RWPE2 (cell line): Measurements from ENCODE around the gene AQP9.

Experiments used
- ATAC-seq: fragments of 200-7000 bp; cut with Tn5 transposase; 3 replicates; pipeline ENCODE4 v1.9.1; 2021; ENCODE audit warnings: low read depth
- DNase-seq: peaks from one replicate; pipeline ENCODE4 v3.0.0-alpha.2; 2020; ENCODE audit warnings: low spot score
- H3K27ac ChIP-seq: fragments of 450-650 bp; 2 replicates; pipeline ENCODE4 v1.5.1; 2017; ENCODE audit warnings: mild to moderate bottlenecking; ENCODE audit not compliant: poor library complexity, severe bottlenecking
- H3K27me3 ChIP-seq: fragments of 250-450 bp; sonication (Bioruptor Pico); 2 replicates; pipeline ENCODE4 v1.5.1; 2021; ENCODE audit warnings: mild to moderate bottlenecking, moderate library complexity; ENCODE audit not compliant: insufficient read depth, poor library complexity, severe bottlenecking
- H3K36me3 ChIP-seq: fragments of 250-450 bp; sonication (Bioruptor Pico); 2 replicates; pipeline ENCODE4 v1.5.1; 2020; ENCODE audit warnings: low read depth, mild to moderate bottlenecking, moderate library complexity
- H3K4me1 ChIP-seq: fragments of 250-450 bp; sonication (Bioruptor Pico); 2 replicates; pipeline ENCODE4 v1.5.1; 2021; ENCODE audit warnings: mild to moderate bottlenecking, moderate library complexity; ENCODE audit not compliant: insufficient read depth, poor library complexity, severe bottlenecking
- H3K4me3 ChIP-seq: fragments of 250-450 bp; sonication (Bioruptor Pico); 2 replicates; pipeline ENCODE4 v1.5.1; 2021; ENCODE audit warnings: mild to moderate bottlenecking, moderate library complexity; ENCODE audit not compliant: severe bottlenecking
- H3K9me3 ChIP-seq: fragments of 250-450 bp; sonication (Bioruptor Pico); 2 replicates; pipeline ENCODE4 v1.5.1; 2021; ENCODE audit warnings: mild to moderate bottlenecking, moderate library complexity; ENCODE audit not compliant: severe bottlenecking
- TF ChIP-seq, protein P1 (sequence below): fragments of 450-650 bp; IDR thresholded peaks from one replicate; pipeline ENCODE4 v1.5.1; 2017; ENCODE audit warnings: mild to moderate bottlenecking, moderate library complexity; ENCODE audit not compliant: poor library complexity, severe bottlenecking

AQP9 gene

DNA sequence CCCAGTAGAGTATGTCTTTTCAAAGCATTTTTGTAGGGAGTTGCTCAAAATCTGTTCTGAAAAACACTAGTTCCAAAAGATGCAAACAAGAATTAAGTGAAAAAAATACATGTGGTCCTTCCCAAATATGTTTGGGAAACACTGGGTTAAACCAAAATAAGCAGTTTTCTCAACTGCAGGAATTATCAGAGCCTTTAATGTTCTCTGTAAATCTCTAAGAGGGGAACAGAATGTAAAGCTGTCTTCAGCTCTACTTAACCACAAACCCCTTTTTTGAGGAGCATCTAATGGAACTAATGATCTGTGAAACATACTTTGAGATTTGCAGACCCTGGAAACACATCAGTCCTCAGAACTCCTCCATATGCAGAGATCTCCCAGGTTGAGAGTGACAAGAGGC lies 9.9 kb downstream of the AQP9 start:
- ATAC-seq = no peak
- TF ChIP-seq, protein P1, sequence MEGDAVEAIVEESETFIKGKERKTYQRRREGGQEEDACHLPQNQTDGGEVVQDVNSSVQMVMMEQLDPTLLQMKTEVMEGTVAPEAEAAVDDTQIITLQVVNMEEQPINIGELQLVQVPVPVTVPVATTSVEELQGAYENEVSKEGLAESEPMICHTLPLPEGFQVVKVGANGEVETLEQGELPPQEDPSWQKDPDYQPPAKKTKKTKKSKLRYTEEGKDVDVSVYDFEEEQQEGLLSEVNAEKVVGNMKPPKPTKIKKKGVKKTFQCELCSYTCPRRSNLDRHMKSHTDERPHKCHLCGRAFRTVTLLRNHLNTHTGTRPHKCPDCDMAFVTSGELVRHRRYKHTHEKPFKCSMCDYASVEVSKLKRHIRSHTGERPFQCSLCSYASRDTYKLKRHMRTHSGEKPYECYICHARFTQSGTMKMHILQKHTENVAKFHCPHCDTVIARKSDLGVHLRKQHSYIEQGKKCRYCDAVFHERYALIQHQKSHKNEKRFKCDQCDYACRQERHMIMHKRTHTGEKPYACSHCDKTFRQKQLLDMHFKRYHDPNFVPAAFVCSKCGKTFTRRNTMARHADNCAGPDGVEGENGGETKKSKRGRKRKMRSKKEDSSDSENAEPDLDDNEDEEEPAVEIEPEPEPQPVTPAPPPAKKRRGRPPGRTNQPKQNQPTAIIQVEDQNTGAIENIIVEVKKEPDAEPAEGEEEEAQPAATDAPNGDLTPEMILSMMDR = no peak
- no peak overlapping the region for H3K27ac ChIP-seq
- H3K27me3 ChIP-seq = peaks cover 3% of the 10 kb centered on the region
- H3K4me1 ChIP-seq = no peaks in the 10 kb centered on the region
- no peaks in the 10 kb centered on the region for H3K36me3 ChIP-seq
- no peak for DNase-seq
- no peak overlapping the region for H3K4me3 ChIP-seq
- H3K9me3 ChIP-seq = no peaks in the 10 kb centered on the region

DNA sequence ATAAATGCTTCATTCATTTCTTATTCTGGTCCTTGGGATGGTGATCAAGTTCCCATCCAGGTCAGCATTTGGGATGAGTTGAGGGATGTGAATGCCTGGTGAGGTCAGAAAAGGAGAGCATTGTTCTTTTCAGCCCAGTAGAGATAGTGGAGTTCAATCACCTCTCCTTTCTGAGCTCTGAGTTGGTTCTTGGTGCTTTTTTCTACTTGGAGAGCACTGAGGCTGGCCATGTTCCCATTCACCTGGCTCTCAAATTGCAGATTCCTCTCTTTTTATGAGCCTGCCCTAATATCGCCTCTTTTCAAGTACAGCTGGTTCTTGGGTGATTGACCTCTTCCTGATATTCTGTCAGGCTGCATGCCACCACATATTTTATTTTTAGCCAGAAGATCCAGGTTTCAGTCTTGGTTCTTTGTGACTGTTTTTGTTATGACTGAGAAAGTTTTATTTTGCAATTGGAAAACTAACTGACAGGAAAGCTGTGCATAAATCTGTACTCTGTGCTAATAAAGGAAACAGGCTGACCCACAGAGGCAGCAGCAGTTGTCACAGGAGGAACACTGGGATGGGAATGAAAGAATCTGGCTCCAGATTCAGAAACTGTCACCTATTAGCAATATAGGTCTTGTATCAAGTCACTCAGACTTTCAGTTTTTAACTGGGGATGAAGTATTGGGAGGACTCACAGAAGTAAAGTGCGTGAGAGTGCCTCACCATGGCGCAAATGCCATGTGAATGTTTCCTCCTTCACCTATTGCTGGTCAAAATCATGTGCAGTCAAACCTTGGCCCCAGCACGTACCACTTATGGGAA lies 10.7 kb downstream of the AQP9 start:
- H3K27ac ChIP-seq = no peak overlapping the region
- no peaks in the 10 kb centered on the region for H3K9me3 ChIP-seq
- H3K4me3 ChIP-seq = no peak overlapping the region
- no peak for ATAC-seq
- H3K4me1 ChIP-seq = no peaks in the 10 kb centered on the region
- no peaks in the 10 kb centered on the region for H3K36me3 ChIP-seq
- no peak for DNase-seq
- peaks cover 3% of the 10 kb centered on the region for H3K27me3 ChIP-seq
- TF ChIP-seq, protein P1 = no peak

DNA sequence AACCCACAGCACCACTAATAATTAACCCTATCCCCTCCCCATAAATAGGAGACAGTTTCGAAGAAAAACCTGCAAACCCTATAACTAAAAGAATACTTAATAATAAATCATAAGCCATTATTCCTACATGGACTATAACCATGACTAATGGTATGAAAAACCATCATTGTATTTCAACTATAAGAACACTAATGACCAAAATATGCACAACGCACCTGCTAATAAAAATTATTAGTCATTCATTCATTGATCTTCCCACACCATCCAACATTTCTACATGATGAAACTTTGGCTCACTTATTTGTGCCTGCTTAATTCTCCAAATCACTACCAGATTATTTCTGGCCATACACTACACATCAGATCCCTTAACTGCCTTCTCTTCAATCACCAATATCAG lies 16.6 kb downstream of the AQP9 start:
- Histone ChIP-seq H3K4me3 (no peak overlapping the region), H3K9me3 (no peaks in the 10 kb centered on the region), H3K4me1 (no peaks in the 10 kb centered on the region), H3K27me3 (peaks cover 6% of the 10 kb centered on the region), H3K27ac (no peak overlapping the region), H3K36me3 (no peaks in the 10 kb centered on the region)
- TF ChIP-seq, protein P1 = no peak
- DNase-seq (no peak), ATAC-seq (peak; percentile 87)

DNA sequence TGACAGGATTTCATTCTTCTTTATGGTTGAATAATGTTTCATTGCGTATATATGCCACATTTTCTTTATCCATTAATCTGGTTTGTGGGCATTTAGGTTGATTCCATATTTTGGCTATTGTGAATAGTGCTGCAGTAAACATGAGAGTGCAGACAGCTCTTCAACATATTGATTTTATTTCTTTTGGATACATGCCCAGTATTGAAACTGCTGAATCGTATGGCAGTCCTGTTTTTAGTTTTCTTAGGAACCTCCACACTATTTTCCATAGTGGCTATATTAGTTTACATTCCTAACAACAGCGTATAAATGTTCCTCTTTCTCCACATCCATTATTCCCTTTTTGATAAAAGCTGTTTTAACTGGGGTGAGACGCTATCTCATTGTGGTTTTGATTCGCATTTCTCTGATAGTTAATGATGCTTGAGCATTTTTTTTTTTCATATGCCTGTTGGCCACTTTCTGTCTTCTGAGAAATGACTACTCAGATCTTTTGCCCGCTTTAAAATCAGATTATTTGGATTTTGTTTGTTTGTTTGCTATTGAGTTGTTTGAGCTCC lies 21.7 kb downstream of the AQP9 start:
- no peaks in the 10 kb centered on the region for H3K36me3 ChIP-seq
- no peak overlapping the region for H3K4me3 ChIP-seq
- H3K4me1 ChIP-seq = no peaks in the 10 kb centered on the region
- ATAC-seq (no peak), DNase-seq (no peak)
- TF ChIP-seq, protein P1 = no peak
- peaks cover 31% of the 10 kb centered on the region for H3K27me3 ChIP-seq
- H3K27ac ChIP-seq = no peak overlapping the region
- H3K9me3 ChIP-seq = no peaks in the 10 kb centered on the region

DNA sequence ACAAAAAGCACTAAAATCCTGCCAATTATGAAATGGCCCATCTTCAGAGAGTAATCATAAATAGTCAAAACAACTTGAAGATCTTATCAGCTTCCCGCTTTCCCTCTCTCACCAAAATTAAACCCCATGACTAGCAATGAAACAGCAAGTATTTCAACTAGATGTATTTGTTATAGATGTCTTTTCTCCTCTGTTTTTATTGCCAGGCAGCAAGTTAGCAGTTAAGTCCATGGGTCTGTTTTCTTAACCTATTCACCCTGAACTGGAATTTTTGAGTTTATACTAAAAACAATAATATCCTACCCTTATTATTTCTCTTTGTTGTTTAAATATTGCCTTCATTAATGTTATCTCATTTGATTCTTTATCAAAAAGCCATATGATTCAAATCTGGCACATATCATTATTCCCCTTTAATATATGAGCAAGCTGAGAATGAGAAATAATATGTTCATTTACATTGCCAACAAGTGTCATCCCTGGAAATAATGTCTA lies 23.3 kb downstream of the AQP9 start:
- TF ChIP-seq, protein P1 = no peak
- H3K4me3 ChIP-seq = no peak overlapping the region
- no peaks in the 10 kb centered on the region for H3K9me3 ChIP-seq
- DNase-seq = no peak
- no peak for ATAC-seq
- no peaks in the 10 kb centered on the region for H3K4me1 ChIP-seq
- no peaks in the 10 kb centered on the region for H3K36me3 ChIP-seq
- H3K27ac ChIP-seq = no peak overlapping the region
- H3K27me3 ChIP-seq = peaks cover 41% of the 10 kb centered on the region
